ENCODE measurements around the gene KCNT2.

Gene KCNT2

DNA sequence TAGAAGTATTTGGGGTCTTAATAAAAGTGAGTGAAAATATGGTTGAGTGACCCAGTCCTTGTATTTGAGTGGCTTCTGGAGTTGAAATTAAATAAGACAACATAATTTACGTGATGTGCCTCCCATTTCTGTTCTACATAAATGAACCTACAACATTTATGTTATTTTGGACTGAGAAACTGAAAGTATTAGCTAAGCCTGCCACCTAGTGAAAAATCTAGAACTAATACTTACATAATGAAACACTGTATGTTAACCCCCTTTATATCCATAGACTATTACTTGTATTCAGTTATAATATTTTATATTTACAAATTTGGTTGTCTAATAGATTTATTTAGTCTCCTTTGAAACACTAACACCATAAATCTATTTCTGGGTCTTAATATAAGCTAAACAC lies 298.9 kb downstream of the KCNT2 start:
- Histone ChIP-seq H3K27ac (ENCODE audit: low read length, poor library complexity, severe bottlenecking) (no peak overlapping the region), H4K91ac (ENCODE audit: low read length) (no peak overlapping the region), H3K4me1 (ENCODE audit: control insufficient read depth, insufficient read depth, low read depth, low read length) (no peaks in the 10 kb centered on the region), H2BK15ac (ENCODE audit: low read depth, poor library complexity, severe bottlenecking) (no peak overlapping the region), H2AFZ (ENCODE audit: low read depth, low read length) (no peak overlapping the region), H3K36me3 (ENCODE audit: control insufficient read depth in 1 of 2, insufficient read depth in 2 of 2, low read depth in 1 of 2, low read length in 2 of 2) (no peaks in the 10 kb centered on the region), H3K9ac (ENCODE audit: low read length) (no peak overlapping the region), H2BK5ac (ENCODE audit: low read depth, low read length, poor library complexity, severe bottlenecking) (no peak overlapping the region), H3K4ac (ENCODE audit: low read depth in 1 of 2, low read length in 2 of 2) (no peak overlapping the region), H2AK5ac (ENCODE audit: low read length, severe bottlenecking) (no peak overlapping the region), H4K8ac (ENCODE audit: low read length) (no peak overlapping the region), H3K18ac (ENCODE audit: low read depth in 1 of 2, low read length in 2 of 2) (no peak overlapping the region), H3K4me3 (ENCODE audit: insufficient read depth in 1 of 2, low read depth in 1 of 2, low read length in 2 of 2) (no peak overlapping the region), H2BK120ac (ENCODE audit: low read depth, low read length) (no peak overlapping the region), H3K9me3 (ENCODE audit: control insufficient read depth, low read length) (peaks cover 7% of the 10 kb centered on the region), H3K23ac (ENCODE audit: low read length in 2 of 2) (no peak overlapping the region), H2BK12ac (ENCODE audit: low read length in 2 of 2) (no peak overlapping the region), H3K14ac (ENCODE audit: low read length in 2 of 2) (no peak overlapping the region), H3K4me2 (ENCODE audit: low read length, poor library complexity, severe bottlenecking) (no peak overlapping the region), H3K79me1 (replicated peaks; ENCODE audit: low read length, poor library complexity, severe bottlenecking) (no peaks in the 10 kb centered on the region), H3K27me3 (ENCODE audit: control insufficient read depth in 1 of 2, insufficient read depth in 1 of 2, low read length in 2 of 2) (no peaks in the 10 kb centered on the region)
- no CpG with 5 or more reads among the region's 1 CpG for WGBS
- DNase-seq: peak; percentile 57

- Histone ChIP-seq H3K4me2 (ENCODE audit: low read length, poor library complexity, severe bottlenecking) (no peak overlapping the region), H2BK5ac (ENCODE audit: low read depth, low read length, poor library complexity, severe bottlenecking) (no peak overlapping the region), H3K4me1 (ENCODE audit: control insufficient read depth, insufficient read depth, low read depth, low read length) (no peaks in the 10 kb centered on the region), H3K23ac (ENCODE audit: low read length in 2 of 2) (no peak overlapping the region), H3K27ac (ENCODE audit: low read length, poor library complexity, severe bottlenecking) (no peak overlapping the region), H3K9me3 (ENCODE audit: control insufficient read depth, low read length) (peaks cover 7% of the 10 kb centered on the region), H2AFZ (ENCODE audit: low read depth, low read length) (no peak overlapping the region), H2AK5ac (ENCODE audit: low read length, severe bottlenecking) (no peak overlapping the region), H3K4me3 (ENCODE audit: insufficient read depth in 1 of 2, low read depth in 1 of 2, low read length in 2 of 2) (no peak overlapping the region), H4K8ac (ENCODE audit: low read length) (no peak overlapping the region), H2BK120ac (ENCODE audit: low read depth, low read length) (no peak overlapping the region), H3K4ac (ENCODE audit: low read depth in 1 of 2, low read length in 2 of 2) (no peak overlapping the region), H3K14ac (ENCODE audit: low read length in 2 of 2) (no peak overlapping the region), H3K18ac (ENCODE audit: low read depth in 1 of 2, low read length in 2 of 2) (no peak overlapping the region), H3K36me3 (ENCODE audit: control insufficient read depth in 1 of 2, insufficient read depth in 2 of 2, low read depth in 1 of 2, low read length in 2 of 2) (no peaks in the 10 kb centered on the region), H2BK15ac (ENCODE audit: low read depth, poor library complexity, severe bottlenecking) (no peak overlapping the region), H3K27me3 (ENCODE audit: control insufficient read depth in 1 of 2, insufficient read depth in 1 of 2, low read length in 2 of 2) (no peaks in the 10 kb centered on the region), H3K79me1 (replicated peaks; ENCODE audit: low read length, poor library complexity, severe bottlenecking) (no peaks in the 10 kb centered on the region), H2BK12ac (ENCODE audit: low read length in 2 of 2) (peak overlapping the region in 1 of 2 experiments; percentile 15), H4K91ac (ENCODE audit: low read length) (no peak overlapping the region), H3K9ac (ENCODE audit: low read length) (no peak overlapping the region)
- DNase-seq: no peak
- 100% methylated on average over 1 of the region's 1 CpG for WGBS
Observed at GRCh38 chr1:196308176-196308575, 300.1 kb downstream of the KCNT2 start.

- H3K9me3 ChIP-seq (ENCODE audit: control insufficient read depth, low read length): peaks cover 7% of the 10 kb centered on the region
- no peak overlapping the region for H2BK5ac ChIP-seq (ENCODE audit: low read depth, low read length, poor library complexity, severe bottlenecking)
- H2BK120ac ChIP-seq (ENCODE audit: low read depth, low read length): no peak overlapping the region
- no peak for DNase-seq
- H2BK12ac ChIP-seq (ENCODE audit: low read length in 2 of 2): no peak overlapping the region
- H3K14ac ChIP-seq (ENCODE audit: low read length in 2 of 2): no peak overlapping the region
- no peak overlapping the region for H4K91ac ChIP-seq (ENCODE audit: low read length)
- no peak overlapping the region for H4K8ac ChIP-seq (ENCODE audit: low read length)
- H3K36me3 ChIP-seq (ENCODE audit: control insufficient read depth in 1 of 2, insufficient read depth in 2 of 2, low read depth in 1 of 2, low read length in 2 of 2): no peaks in the 10 kb centered on the region
- no peaks in the 10 kb centered on the region for H3K27me3 ChIP-seq (ENCODE audit: control insufficient read depth in 1 of 2, insufficient read depth in 1 of 2, low read length in 2 of 2)
- H3K4ac ChIP-seq (ENCODE audit: low read depth in 1 of 2, low read length in 2 of 2): no peak overlapping the region
- H3K23ac ChIP-seq (ENCODE audit: low read length in 2 of 2): no peak overlapping the region
- no peak overlapping the region for H3K4me2 ChIP-seq (ENCODE audit: low read length, poor library complexity, severe bottlenecking)
- H3K27ac ChIP-seq (ENCODE audit: low read length, poor library complexity, severe bottlenecking): no peak overlapping the region
- no peaks in the 10 kb centered on the region for H3K4me1 ChIP-seq (ENCODE audit: control insufficient read depth, insufficient read depth, low read depth, low read length)
- H3K18ac ChIP-seq (ENCODE audit: low read depth in 1 of 2, low read length in 2 of 2): no peak overlapping the region
- H3K79me1 ChIP-seq (replicated peaks; ENCODE audit: low read length, poor library complexity, severe bottlenecking): no peaks in the 10 kb centered on the region
- no peak overlapping the region for H2AFZ ChIP-seq (ENCODE audit: low read depth, low read length)
- no peak overlapping the region for H3K4me3 ChIP-seq (ENCODE audit: insufficient read depth in 1 of 2, low read depth in 1 of 2, low read length in 2 of 2)
- H2BK15ac ChIP-seq (ENCODE audit: low read depth, poor library complexity, severe bottlenecking): no peak overlapping the region
- 46% methylated on average over 1 of the region's 2 CpGs for WGBS
- no peak overlapping the region for H2AK5ac ChIP-seq (ENCODE audit: low read length, severe bottlenecking)
- H3K9ac ChIP-seq (ENCODE audit: low read length): no peak overlapping the region
Observed at GRCh38 chr1:196306421-196306820, 301.8 kb downstream of the KCNT2 start.

GRCh38 chr1:196305216-196305615 lies 303.0 kb downstream of the KCNT2 start:
- no peak overlapping the region for H3K23ac ChIP-seq (ENCODE audit: low read length in 2 of 2)
- H3K4me1 ChIP-seq (ENCODE audit: control insufficient read depth, insufficient read depth, low read depth, low read length): no peaks in the 10 kb centered on the region
- H2BK5ac ChIP-seq (ENCODE audit: low read depth, low read length, poor library complexity, severe bottlenecking): no peak overlapping the region
- no peak overlapping the region for H2BK12ac ChIP-seq (ENCODE audit: low read length in 2 of 2)
- no peak overlapping the region for H2AK5ac ChIP-seq (ENCODE audit: low read length, severe bottlenecking)
- WGBS: no CpG with 5 or more reads among the region's 2 CpGs
- no peak overlapping the region for H3K18ac ChIP-seq (ENCODE audit: low read depth in 1 of 2, low read length in 2 of 2)
- no peak overlapping the region for H3K27ac ChIP-seq (ENCODE audit: low read length, poor library complexity, severe bottlenecking)
- no peak overlapping the region for H4K8ac ChIP-seq (ENCODE audit: low read length)
- H2BK15ac ChIP-seq (ENCODE audit: low read depth, poor library complexity, severe bottlenecking): no peak overlapping the region
- no peaks in the 10 kb centered on the region for H3K27me3 ChIP-seq (ENCODE audit: control insufficient read depth in 1 of 2, insufficient read depth in 1 of 2, low read length in 2 of 2)
- no peak overlapping the region for H3K9ac ChIP-seq (ENCODE audit: low read length)
- no peaks in the 10 kb centered on the region for H3K36me3 ChIP-seq (ENCODE audit: control insufficient read depth in 1 of 2, insufficient read depth in 2 of 2, low read depth in 1 of 2, low read length in 2 of 2)
- no peak overlapping the region for H3K4ac ChIP-seq (ENCODE audit: low read depth in 1 of 2, low read length in 2 of 2)
- no peak overlapping the region for H2BK120ac ChIP-seq (ENCODE audit: low read depth, low read length)
- no peak overlapping the region for H3K4me3 ChIP-seq (ENCODE audit: insufficient read depth in 1 of 2, low read depth in 1 of 2, low read length in 2 of 2)
- H3K79me1 ChIP-seq (replicated peaks; ENCODE audit: low read length, poor library complexity, severe bottlenecking): no peaks in the 10 kb centered on the region
- H3K9me3 ChIP-seq (ENCODE audit: control insufficient read depth, low read length): peaks cover 7% of the 10 kb centered on the region
- no peak for DNase-seq
- H3K14ac ChIP-seq (ENCODE audit: low read length in 2 of 2): no peak overlapping the region
- no peak overlapping the region for H2AFZ ChIP-seq (ENCODE audit: low read depth, low read length)
- no peak overlapping the region for H4K91ac ChIP-seq (ENCODE audit: low read length)
- H3K4me2 ChIP-seq (ENCODE audit: low read length, poor library complexity, severe bottlenecking): no peak overlapping the region

Data from mesenchymal stem cell (in vitro differentiated cells and primary cell).